Effector CD4-positive, alpha-beta T cell (primary cell): ENCODE data around the gene CD74.
"Not testable (repeated sequence)": the region's sequence is repeated elsewhere in the genome, so short reads cannot be mapped to it uniquely, and the experiment has no call there.

Experiments
- DNase-seq: peaks from one replicate; pipeline ENCODE4 v3.0.0-alpha.2; 2020
- total RNA-seq: gene quantifications from one replicate; lab custom pipeline; 2026; lab: John Stamatoyannopoulos, UW

The CD74 gene
- 168 reads per million, percentile 90 among the genes with 10 or more reads in this experiment for total RNA-seq

DNA sequence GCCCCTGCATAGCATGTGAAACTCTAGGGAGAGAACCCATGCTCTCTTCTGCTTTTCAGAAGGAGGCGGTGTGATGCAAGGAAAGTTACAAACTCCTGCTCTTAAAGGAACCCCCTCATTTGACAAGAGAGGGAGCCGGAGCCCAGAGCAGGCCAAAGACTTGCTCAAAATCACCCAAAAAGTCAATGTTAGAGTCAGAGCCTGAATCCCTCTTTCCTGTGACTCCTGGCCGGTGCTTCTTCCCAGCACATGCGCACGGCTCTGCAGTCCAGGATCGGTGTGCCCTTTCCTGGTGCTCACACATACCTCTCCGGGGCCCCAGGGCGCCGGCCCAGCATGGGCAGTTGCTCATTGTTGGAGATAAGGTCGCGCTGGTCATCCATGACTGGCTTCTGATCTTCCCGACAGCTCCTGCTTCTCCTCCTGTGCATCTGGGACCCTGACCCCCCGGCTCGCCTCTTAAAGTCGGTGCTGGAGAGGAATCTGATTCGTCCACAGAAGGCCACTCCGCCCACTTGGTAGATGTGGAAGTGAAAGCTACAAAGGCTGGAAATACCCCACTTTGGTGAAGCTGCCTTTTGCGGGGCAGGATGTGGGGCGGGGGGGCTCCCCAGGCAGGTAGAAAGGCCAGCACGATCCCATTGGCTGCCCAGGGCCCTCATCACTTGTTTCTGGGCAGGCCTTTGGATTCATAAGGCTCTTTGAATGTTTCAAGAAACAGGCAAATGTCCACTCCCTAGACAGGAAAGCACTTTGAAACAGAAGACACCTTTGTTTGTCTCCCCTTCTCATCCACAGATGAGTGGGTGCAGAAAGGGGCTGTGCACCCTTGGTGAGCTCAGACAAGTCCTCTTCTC is at the start of gene CD74:
TSS of gene CD74 (minus strand) at position 592 of the 857 bp plus-strand sequence. CDS start at position 431, 161 bp downstream.
- peak; percentile 92 for DNase-seq

DNA sequence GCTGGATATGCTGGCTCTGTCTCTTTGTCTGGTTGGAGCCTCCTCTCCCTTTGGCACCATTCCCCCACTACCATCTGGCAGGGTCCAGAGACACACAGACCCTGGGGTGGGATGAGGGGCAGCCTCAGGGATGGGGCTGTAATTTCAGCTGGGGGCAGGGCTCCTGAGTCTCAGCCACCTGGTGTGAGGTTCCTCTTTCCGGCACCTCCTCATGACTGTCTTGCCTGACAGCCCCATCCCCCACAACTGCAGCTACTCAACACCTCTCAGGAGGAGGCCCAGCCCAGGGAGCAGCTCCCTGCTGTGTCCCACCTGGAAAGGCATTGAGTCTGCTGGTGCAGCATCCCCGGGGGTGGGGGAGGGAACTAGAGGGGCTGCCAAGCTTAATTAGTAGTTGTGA is 48.5 kb upstream of the CD74 start:
- no peak for DNase-seq

DNA sequence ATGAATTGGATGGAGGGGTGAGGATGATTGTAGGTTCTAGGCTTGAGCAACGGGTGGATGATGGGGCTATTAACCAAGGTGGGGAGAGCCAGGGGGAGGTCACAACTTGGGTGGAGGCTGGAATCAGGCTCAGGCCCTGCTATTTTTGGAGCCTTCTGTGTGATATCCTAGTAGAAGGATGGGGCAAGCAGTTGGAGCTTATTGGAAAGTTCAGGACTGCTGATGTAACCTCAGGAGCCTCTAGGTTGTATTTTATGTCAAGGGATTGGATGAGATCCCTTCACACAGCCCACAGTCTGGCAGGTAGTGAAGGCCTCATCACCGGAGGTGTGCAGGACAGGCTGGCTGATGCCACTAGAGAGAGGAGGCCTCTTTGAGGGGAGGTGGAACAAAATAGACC is 48.1 kb upstream of the CD74 start:
- DNase-seq: no peak

DNA sequence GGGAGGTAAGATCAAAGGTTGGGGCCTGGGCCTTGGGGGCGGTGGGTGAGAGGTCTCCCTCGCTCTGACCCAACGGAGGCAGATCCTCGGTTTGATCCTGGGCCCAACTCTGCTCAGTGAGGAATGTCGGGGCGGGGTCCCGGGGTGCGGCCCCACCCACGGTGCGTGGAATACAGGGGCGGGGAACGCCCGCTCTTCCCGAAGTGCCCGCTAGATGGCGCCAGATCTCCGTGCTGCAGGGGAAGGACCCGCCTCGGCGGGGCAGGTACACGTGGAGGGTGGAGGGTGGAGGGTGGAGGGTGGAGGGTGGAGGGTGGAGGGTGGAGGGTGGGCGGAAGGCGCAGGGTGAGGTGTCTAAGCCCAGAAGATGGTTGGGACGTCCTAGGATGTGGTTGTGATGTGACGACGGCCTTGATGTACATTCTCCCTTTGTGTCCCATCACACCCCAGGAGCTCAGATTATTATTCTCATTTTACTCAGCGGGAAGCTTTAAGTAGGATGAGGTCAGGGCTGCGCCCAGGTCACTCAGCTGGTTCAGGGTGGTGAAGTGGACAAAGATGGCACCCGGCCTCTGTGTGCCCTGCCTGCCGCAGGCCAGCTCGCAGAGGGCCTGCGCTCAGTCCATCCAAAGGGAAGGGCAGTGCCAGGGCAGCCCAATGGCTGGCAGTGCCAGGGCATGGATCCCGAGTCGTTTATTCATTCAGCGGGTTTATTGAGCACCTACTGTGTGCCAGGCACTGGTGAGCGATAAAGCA is 46.3 kb upstream of the CD74 start:
- peak; percentile 83 for DNase-seq

DNA sequence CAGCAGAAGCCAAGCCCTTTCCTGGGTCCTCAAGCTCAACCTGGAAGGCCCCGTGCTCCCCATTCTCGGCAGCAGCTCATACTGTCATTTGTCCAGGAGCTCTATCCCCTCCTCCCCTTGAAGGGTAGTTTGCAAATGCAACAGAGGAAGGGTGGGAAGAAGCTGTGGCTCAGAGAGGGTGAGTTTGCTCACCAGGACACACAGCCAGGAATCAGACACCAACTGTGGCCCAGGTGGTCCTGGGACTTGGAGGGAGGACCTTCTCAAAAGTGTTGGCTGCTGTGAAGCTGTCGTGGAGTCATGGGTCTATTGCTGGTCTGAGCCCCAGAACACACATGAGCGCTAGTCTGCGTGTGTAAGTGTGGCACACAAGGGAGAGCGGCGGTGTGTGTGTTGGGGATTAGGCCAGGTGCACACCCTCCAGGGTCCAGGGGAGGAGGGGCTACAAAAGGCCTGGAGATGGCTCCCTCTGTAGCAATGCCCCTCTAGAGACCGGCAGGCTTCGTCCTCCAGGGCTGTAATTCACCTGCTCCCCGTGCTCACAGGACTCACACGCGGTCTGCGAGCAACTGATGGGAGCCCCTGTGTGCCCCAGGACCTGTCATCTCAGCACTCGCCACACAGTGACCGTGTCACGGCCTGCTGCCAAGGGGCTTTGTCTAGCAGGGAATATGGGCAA is 45.0 kb upstream of the CD74 start:
- no peak for DNase-seq

DNA sequence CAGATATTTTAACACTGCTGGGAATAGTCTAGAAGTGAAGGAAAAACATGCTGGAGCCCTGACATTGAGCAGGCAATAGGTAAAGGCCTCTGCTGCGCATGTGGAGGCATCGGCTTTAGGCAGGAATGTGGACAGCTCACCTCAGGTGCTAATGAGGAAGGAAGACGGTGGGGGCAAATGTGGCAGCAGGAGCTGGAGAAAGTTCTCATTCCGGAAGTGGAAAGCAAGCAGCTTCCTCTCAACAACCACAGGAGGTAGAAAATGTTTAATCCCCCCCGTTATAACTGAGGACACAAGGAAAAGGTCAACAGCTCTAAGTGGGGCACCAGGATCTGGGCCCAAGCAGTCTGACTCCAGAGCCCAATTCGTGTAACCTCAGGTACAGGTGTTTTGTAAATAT is 44.4 kb upstream of the CD74 start:
- DNase-seq: no peak

DNA sequence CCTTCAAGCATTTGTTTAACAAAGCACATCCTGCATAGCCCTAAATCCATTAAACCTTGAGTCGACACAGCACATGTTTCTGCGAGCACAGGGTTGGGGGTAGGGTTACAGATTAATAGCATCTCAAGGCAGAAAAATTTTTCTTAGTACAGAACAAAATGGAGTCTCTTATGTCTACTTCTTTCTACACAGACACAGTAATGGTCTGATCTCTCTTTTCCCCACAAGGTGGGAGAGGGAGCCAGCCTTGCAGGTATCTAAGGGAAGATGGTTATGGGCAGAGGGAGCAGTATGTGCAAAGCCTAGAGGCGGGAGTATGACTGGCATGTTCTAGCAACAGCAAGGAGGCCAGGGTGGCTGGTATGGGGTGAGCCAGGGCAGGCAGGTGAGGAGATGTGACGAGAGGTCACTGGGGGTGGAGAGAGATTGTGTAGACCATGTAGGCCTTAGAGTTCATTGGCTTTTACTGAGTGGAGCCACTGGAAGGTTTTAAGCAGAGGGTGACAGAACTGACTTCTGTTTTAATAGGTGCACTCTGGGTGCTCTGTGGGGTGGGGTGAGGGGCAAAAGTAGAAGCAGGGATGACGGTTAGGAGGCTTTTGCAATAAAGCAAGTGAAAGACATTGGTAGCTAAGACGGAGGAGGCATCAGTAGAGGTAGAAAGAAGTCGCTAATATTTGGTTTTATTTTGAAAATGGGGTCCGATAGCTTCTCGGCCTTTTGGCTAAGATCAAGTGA is 42.0 kb upstream of the CD74 start:
- DNase-seq: no peak

DNA sequence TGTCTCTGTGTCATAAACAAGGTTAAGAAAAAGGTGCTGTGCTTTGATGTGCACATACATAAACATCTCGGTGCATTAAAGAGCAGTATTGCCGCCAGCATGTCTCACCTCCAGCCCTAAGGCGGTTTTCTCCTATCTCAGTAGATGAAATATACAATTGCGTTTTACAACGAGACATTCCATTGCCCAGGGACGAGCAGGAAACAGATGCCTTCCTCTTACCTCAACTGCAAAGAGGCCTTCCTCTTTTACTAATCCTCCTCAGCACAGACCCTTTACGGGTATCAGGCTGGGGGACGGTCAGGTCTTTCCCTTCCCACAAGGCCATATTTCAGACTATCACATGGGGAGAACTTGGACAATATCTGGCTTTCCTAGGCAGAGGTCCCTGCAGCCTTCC is 41.3 kb upstream of the CD74 start:
- not testable (repeated sequence) for DNase-seq

DNA sequence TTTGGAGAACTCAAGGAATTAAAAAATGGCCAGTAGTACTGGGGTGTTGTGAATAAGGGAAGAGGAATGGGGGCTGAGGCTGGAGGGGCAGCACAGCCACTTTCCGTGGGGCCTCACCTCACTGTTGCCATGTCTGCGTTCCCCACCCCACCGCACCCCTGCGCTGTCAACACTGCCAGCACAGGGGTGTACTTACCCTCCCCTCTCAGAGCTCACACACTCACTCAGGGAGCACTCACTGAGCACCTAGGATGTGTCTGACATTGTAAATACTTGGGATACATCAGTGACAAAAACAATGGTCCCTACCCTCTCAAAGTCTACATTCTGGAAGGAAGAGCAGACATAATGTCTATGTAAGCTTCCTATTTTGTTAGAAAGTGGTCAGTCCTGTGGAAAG is 40.2 kb upstream of the CD74 start:
- no peak for DNase-seq

DNA sequence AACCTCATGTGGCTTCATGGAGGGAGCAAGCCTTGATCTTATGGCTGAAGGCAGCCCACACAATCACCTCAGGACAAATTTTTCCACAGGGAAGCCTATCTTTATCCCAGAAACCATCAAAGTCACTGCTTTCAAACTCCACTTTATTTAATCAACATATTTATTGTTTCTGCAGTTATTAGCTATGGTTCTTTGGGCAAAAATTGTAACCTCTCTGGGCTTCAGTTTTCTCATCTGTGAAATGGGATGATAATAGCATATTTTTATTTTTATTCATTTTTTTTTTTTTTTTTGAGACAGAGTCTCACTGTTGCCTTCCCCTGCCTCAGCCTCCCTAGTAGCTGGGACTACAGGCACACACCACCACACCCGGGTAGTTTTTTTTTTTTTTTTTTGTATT is 38.9 kb upstream of the CD74 start:
- DNase-seq: no peak

DNA sequence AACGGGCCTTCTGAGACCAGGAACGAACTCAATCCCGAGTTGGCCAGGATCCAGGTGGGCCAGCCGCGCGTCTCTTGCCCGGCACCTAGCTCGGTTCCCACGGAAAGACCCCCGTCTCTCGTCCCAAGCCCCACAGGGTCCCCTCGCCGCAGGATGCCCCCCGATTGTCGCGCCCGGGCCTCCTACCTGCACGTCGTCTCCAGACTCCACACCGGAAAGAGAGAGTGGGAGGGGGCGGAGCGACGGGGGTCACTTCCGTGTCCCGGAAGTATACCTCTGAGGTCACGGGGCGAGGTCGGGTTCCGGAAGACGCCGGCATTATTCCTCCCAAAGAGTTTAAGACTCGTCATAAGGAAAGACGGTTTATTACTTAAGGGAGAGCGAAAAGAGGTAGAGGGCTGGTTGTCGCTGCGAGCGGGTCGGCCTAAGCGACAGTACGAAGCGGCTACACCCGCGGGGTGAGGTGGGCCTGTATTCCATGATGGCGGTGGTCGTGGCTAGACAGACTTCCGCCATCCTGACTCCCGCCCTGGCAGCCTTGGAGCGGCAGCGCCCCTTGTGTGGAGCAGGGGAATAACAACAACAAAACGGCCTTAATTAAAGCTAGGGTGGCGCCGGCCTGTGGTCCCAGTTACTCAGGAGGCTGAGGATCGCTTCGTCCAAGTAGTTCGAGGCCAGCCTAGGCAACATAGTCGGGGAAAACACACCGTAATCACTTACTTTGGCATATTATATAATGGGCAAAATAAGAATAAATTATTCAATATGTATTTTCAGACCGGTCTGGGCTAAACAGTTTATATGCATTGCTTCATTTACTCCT is 37.0 kb upstream of the CD74 start, which contains the start of gene RPS14:
TSS of gene RPS14 (minus strand) at position 223 of the 823 bp plus-strand sequence. CDS start 2,006 bp downstream, outside the sequence.
- DNase-seq: peak; percentile 93

DNA sequence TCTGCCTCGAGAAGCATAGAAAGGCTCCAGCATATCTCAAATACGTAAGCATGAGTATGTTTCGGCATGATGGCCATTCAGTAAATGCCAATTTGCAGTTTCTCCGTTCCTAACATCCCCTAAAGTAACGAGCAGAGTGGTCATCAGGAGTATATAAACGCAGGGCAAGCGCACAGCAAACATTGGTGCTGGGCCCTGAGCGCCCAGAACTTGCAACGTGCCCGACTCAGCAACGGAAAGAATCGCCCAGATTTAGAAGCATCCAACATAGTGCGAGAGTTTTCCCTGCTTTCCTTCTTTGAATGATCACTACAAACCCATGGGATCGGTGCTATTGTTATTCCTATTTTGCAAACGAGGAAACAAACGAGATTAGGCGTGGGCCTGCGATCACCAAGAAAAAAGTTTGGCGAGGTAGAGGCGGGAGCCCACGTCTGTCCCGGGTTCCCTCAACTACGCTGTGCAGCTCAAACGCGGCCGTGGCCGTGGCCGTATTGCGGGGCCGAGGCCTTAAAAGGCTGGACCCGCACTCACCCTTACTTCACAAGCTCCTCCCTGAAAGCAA is 36.3 kb upstream of the CD74 start:
- no peak for DNase-seq

DNA sequence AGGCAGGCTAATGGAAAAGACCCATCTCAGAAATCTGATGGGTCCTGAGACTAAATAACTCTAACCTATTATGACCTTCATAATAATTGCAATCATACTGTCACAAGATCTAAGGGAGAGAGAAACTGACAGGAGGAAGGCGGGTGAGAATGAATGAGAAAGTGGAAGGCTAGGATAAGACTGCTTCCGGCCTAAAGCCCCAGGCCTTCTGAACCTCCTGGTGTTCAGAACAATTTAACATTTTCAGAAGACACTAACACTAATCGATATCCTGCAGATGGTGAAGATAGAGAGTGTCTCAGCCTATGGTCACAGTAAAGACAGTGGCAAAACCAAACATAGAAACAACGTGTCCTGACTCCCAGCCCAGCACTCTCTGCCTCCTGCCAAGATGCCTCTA is 35.6 kb upstream of the CD74 start:
- no peak for DNase-seq

DNA sequence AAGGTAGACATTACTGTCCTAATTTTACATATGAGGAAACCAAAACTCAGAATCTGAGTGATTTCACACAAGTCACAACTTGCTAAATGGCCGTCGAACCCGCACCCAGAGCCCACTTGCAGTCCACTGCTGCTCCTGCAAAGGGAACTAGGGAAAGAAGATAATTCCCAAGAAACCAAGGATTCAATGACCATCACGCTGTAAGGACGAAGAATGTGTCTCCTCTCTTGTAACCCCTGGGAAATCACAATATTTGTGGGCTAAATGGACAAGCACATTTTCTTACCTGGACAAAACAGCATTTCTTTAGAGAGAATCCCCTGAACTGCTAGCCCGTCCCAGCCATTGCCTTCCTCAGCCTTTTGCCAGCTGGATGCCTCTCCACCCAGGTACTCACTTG is 34.5 kb upstream of the CD74 start:
- DNase-seq: no peak

DNA sequence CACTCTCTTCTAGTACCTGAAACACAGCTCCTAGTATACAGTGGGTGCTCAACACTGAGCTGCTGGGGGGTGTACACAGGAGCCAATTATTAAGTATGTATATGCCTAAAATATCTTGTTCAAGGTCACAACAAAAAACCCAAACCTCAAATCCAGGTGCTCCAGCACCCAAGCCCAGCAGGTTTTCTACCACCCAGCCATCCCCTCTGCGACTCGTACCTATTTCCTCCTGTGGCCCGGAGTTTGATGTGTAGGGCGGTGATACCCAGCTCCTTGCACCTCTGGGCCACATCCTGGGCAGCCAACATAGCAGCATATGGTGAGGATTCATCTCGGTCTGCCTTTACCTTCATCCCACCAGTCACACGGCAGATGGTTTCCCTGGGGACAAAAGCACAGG is 33.9 kb upstream of the CD74 start:
- no peak for DNase-seq

DNA sequence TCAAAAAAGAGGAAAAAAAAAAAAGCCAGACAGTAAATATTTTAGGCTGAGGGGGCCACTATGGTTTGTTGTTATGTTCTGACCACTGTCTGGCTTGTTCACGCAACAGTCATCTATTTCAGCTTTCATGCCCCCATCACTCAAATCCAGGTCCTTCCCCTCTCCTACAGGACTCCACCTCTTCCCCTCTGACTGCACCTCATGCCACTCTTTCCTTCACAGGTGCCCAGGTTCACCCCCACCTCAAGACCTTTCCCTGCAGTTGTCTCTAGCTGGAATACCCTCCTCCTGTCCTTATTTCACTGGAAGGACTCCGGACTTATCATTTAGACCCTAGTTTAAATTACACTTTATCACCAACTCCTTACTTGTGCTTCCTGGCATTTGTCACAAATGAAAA is 33.4 kb upstream of the CD74 start:
- no peak for DNase-seq

DNA sequence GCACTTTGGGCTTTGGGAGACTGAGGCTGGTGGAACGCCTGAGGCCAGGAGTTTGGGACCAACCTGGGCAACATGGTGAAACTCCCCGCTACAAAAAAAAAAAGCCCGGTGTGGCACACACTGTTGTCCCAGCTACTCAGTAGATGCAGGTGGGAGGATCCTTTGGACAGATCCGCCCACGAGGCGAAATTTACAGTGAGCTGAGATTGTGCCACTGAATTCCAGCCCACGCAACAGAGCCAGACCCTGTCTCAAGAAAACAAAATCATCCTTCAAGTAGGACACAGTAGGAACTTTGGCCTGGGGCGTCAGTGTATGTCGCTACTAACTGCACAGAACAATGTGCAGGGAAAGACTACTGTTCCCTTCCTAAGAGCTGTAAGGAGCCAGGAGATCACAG is 32.1 kb upstream of the CD74 start:
- DNase-seq: no peak

DNA sequence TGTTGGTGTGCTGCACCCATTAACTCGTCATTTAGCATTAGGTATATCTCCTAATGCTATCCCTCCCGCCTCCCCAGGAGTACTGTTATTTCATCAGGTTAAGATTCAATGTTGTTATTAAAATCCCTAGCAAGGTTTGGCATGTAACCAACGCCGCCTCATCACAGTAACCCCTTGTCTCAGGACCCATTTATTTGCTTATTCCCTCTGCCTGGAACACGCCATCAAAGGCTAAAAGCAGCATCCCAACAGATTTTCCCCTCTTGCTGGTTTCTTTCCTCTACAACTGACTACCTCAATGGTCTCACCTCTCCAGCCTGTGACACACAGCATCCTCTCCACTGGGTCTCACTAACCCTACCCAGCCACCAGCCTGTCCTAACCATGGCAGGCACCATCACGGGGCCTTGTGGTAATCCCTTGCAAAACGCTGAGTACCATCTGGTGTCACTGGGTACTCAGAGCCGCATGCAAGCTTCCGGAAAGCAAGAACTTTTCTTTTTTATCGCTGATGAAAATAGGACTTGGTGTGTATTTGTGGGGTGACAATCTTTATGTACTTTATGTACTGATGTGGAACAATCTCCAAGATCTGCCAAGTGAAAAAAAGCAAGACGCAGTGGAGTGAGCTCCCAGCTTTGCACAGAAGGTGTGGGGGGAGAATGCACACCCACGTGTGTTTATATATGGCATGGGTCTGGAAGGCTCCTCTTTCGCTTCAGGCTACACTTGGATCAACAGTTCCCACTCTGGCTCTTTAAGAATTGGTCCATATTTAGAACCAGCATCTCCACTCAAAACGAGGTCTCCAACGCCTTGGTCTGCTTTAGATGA is 30.7 kb upstream of the CD74 start:
- DNase-seq: no peak

DNA sequence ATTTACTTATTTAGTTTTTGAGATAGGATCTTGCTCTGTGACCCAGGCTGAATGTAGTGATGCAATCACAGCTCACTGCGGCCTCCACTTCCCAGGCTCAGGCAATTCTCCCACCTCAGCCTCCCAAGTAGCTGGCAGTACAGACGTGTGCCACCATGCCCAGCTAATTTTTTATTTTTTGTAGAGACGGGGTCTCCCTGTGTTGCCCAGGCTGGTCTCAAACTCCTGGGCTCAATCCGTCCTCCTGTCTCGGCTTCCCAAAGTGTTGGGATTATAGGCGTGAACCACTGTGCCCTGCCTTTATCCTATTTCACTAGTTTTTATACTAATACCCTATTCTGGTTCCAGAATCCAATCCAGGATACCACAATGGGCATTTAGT is 30.0 kb upstream of the CD74 start:
- no peak for DNase-seq
